Mesothelial cell of epicardium (in vitro differentiated cells): ENCODE data around the gene SPEF1. TPM values are rescaled to one million over a fixed set of nuclear protein-coding genes. Genes with fewer than 3 reads are reported as not detected.
A peak's percentile ranks its signal among the peaks of the same experiment; 100 is the strongest.

Source experiments
- DNase-seq, 2 experiments: peaks; one replicate each; pipeline ENCODE4 v3.0.0; 2021; ENCODE audit warnings: low spot score in 2 of 2; ENCODE audit not compliant: unreplicated experiment in 2 of 2
- H3K27ac Mint-ChIP-seq: 2 replicates; pipeline ENCODE4 v1.8.0; 2021; ENCODE audit warnings: mixed read lengths
- H3K27me3 Mint-ChIP-seq: 2 replicates; pipeline ENCODE4 v1.8.0; 2021; ENCODE audit warnings: low read depth, mixed read lengths
- H3K36me3 Mint-ChIP-seq: 2 replicates; pipeline ENCODE4 v1.8.0; 2021; ENCODE audit warnings: mixed read lengths
- H3K4me1 Mint-ChIP-seq: 2 replicates; pipeline ENCODE4 v1.8.0; 2021; ENCODE audit warnings: mixed read lengths
- H3K4me3 Mint-ChIP-seq: 2 replicates; pipeline ENCODE4 v1.8.0; 2021; ENCODE audit warnings: mild to moderate bottlenecking, moderate library complexity, mixed read lengths
- H3K9me3 Mint-ChIP-seq: 2 replicates; pipeline ENCODE4 v1.8.0; 2021; ENCODE audit warnings: mixed read lengths
- CTCF ChIP-seq: fragments of 200-600 bp; sonication (generic); IDR thresholded peaks from one replicate; pipeline ENCODE4 v1.5.0; 2021; ENCODE audit warnings: antibody characterized with exemption; ENCODE audit not compliant: unreplicated experiment
- total RNA-seq: library from RNA; stranded (reverse); gene quantifications from 3 replicates; pipeline ENCODE4 v1.2.1, GENCODE V29; 2021

The SPEF1 gene
- total RNA-seq, 1 donor from 2014 or later, result 0.40 TPM

- Mint-ChIP-seq H3K4me1 (peaks cover 42% of the 10 kb centered on the region), H3K9me3 (no peaks in the 10 kb centered on the region), H3K36me3 (no peaks in the 10 kb centered on the region), H3K27ac (no peak overlapping the region), H3K4me3 (peak overlapping the region; percentile 57), H3K27me3 (peaks cover 7% of the 10 kb centered on the region)
- DNase-seq, result no peak
- no peak for TF ChIP-seq CTCF
Observed at GRCh38 chr20:3784863-3785239, 3.6 kb upstream of the SPEF1 start.

- no peaks in the 10 kb centered on the region for H3K36me3 Mint-ChIP-seq
- no peak for TF ChIP-seq CTCF
- DNase-seq, result no peak
- no peaks in the 10 kb centered on the region for H3K9me3 Mint-ChIP-seq
- H3K4me3 Mint-ChIP-seq, result peak overlapping the region; percentile 57
- no peak overlapping the region for H3K27ac Mint-ChIP-seq
- peaks cover 42% of the 10 kb centered on the region for H3K4me1 Mint-ChIP-seq
- peaks cover 12% of the 10 kb centered on the region for H3K27me3 Mint-ChIP-seq
Observed at GRCh38 chr20:3784216-3784853, 3.1 kb upstream of the SPEF1 start.

- no peak for TF ChIP-seq CTCF
- Mint-ChIP-seq H3K27me3 (peaks cover 17% of the 10 kb centered on the region), H3K27ac (peak overlapping the region; percentile 93), H3K36me3 (no peaks in the 10 kb centered on the region), H3K4me3 (peak overlapping the region; percentile 37), H3K9me3 (no peaks in the 10 kb centered on the region), H3K4me1 (peaks cover 42% of the 10 kb centered on the region)
- DNase-seq, result no peak
Observed at GRCh38 chr20:3783511-3784195, 2.4 kb upstream of the SPEF1 start.

GRCh38 chr20:3783068-3783489 lies 1.8 kb upstream of the SPEF1 start:
- Mint-ChIP-seq H3K4me3 (peak overlapping the region; percentile 37), H3K9me3 (no peaks in the 10 kb centered on the region), H3K4me1 (peaks cover 45% of the 10 kb centered on the region), H3K27me3 (peaks cover 23% of the 10 kb centered on the region), H3K36me3 (no peaks in the 10 kb centered on the region), H3K27ac (peak overlapping the region; percentile 93)
- no peak for TF ChIP-seq CTCF
- no peak for DNase-seq

- H3K9me3 Mint-ChIP-seq, result no peaks in the 10 kb centered on the region
- no peaks in the 10 kb centered on the region for H3K36me3 Mint-ChIP-seq
- H3K27me3 Mint-ChIP-seq, result peaks cover 26% of the 10 kb centered on the region
- no peak for DNase-seq
- peak overlapping the region; percentile 89 for H3K27ac Mint-ChIP-seq
- H3K4me1 Mint-ChIP-seq, result peaks cover 45% of the 10 kb centered on the region
- no peak overlapping the region for H3K4me3 Mint-ChIP-seq
- TF ChIP-seq CTCF, result no peak
Observed at GRCh38 chr20:3782597-3782996, 1.3 kb upstream of the SPEF1 start.
